CD4-positive, alpha-beta T cell treated with Interferon gamma for 1 hour (primary cell): Measurements from ENCODE around the gene ZNF385C.

ENCODE experiments used
- DNase-seq: peaks from one replicate; pipeline ENCODE4 v3.0.0-alpha.2; 2020

ZNF385C gene

GRCh38 chr17:42107124-42107523, 8.9 kb upstream of the ZNF385C start:
- no peak for DNase-seq

- DNase-seq: no peak
These were observed 7.7 kb upstream of the ZNF385C start for GRCh38 chr17:42106009-42106408.

- DNase-seq: no peak
These were observed 6.0 kb upstream of the ZNF385C start for GRCh38 chr17:42104264-42104663.

GRCh38 chr17:42103221-42103954, 5.1 kb upstream of the ZNF385C start:
- no peak for DNase-seq

- peak; percentile 54 for DNase-seq
These were observed 3.4 kb upstream of the ZNF385C start for GRCh38 chr17:42101513-42102292.

- no peak for DNase-seq
These were observed 592 bp upstream of the ZNF385C start for GRCh38 chr17:42098730-42099399.

GRCh38 chr17:42096360-42097111, 1.7 kb downstream of the ZNF385C start:
- no peak for DNase-seq

GRCh38 chr17:42094375-42095069, 3.8 kb downstream of the ZNF385C start:
- no peak for DNase-seq

- DNase-seq: no peak
These were observed 5.3 kb downstream of the ZNF385C start for GRCh38 chr17:42092939-42093338.

GRCh38 chr17:42090964-42091790, 7.1 kb downstream of the ZNF385C start:
- DNase-seq: no peak

GRCh38 chr17:42088736-42089135, 9.5 kb downstream of the ZNF385C start:
- DNase-seq: no peak

GRCh38 chr17:42087736-42088705, 10.3 kb downstream of the ZNF385C start:
- no peak for DNase-seq

- no peak for DNase-seq
These were observed 11.1 kb downstream of the ZNF385C start for GRCh38 chr17:42087042-42087701.

GRCh38 chr17:42081516-42082129, 16.6 kb downstream of the ZNF385C start:
- DNase-seq: no peak

- DNase-seq: no peak
These were observed 18.7 kb downstream of the ZNF385C start for GRCh38 chr17:42079541-42079940.

GRCh38 chr17:42078396-42079043, 19.8 kb downstream of the ZNF385C start:
- no peak for DNase-seq

- DNase-seq: no peak
These were observed 20.5 kb downstream of the ZNF385C start for GRCh38 chr17:42077755-42078154.

- no peak for DNase-seq
These were observed 21.3 kb downstream of the ZNF385C start for GRCh38 chr17:42076797-42077559.
